GM15510 (cell line): ENCODE measurements around the gene ACADL.

ENCODE experiments used
- POLR2A ChIP-seq: IDR thresholded peaks from 3 replicates; pipeline ENCODE4 v1.6.1; 2011; ENCODE audit warnings: borderline replicate concordance; ENCODE audit not compliant: insufficient read length; ENCODE audit errors: extremely low read depth

The ACADL gene

GRCh38 chr2:210224941-210225672, at the start of gene ACADL:
TSS of gene ACADL (minus strand) at chr2:210225447. CDS start at chr2:210225263, 184 bp downstream.
- no peak for TF ChIP-seq POLR2A

GRCh38 chr2:210271300-210271699, 46.1 kb upstream of the ACADL start:
- TF ChIP-seq POLR2A: no peak

DNA sequence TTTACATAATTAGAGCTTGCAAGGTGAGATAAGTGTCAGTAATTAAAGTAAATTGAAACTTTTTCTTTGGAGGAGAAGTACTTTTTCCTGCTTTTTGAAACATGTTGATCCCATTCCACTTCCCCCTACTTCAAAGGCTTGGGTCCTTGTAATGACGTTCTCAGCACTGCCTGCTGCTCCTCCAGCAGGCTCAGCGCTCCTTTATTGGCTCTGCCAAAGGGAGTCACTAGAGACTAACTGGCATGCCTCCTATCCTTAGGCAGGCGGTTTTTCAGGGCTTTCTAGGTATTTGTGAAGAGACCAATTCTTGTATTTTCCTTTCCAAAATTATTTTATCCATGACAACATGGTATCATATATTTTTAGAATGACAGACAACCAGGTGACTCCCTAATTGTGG, 43.9 kb upstream of the ACADL start:
- TF ChIP-seq POLR2A: no peak

DNA sequence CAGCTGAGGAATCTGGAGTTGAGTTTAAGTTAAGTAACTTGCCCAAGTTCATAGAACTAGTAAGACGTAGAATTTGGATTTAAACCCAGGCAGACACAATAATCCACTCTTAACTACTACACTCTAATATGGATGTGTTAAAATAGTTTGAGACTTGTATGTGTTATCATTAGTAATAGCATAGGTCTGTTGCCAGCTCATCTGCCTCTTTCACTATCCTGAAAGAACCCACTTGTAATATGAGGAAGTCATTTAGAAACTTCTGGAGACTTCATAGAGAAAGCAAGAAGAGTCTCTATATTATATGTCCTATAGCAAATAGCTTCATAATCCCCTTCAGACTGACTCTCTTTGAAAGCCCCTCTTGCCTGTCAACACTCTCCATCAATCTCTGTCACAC, 43.0 kb upstream of the ACADL start:
- no peak for TF ChIP-seq POLR2A

DNA sequence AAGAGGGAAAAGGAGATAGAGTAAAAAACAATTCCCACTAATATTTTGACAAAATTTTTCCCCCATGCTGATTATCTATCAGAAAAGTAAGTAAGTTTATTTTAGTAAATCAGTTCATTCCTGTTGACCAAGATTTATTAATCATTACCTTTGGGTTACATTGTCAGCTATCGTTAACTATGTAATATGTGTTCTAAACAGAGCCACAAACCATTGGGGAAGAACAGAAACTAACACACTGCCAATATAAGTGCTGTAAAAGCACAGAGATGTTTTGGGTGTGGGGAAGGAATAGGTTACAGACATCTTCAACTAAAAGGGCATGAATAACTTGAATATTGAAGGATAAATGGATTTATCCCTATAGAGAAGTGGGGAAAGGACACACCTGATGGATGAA, 42.5 kb upstream of the ACADL start:
- no peak for TF ChIP-seq POLR2A

- TF ChIP-seq POLR2A: no peak
Measured at GRCh38 chr2:210264282-210264681, 39.0 kb upstream of the ACADL start.

GRCh38 chr2:210263841-210264240, 38.6 kb upstream of the ACADL start:
- TF ChIP-seq POLR2A: no peak

- TF ChIP-seq POLR2A: no peak
Measured at GRCh38 chr2:210262036-210262435, 36.8 kb upstream of the ACADL start.

GRCh38 chr2:210259687-210260086, 34.4 kb upstream of the ACADL start:
- TF ChIP-seq POLR2A: no peak

DNA sequence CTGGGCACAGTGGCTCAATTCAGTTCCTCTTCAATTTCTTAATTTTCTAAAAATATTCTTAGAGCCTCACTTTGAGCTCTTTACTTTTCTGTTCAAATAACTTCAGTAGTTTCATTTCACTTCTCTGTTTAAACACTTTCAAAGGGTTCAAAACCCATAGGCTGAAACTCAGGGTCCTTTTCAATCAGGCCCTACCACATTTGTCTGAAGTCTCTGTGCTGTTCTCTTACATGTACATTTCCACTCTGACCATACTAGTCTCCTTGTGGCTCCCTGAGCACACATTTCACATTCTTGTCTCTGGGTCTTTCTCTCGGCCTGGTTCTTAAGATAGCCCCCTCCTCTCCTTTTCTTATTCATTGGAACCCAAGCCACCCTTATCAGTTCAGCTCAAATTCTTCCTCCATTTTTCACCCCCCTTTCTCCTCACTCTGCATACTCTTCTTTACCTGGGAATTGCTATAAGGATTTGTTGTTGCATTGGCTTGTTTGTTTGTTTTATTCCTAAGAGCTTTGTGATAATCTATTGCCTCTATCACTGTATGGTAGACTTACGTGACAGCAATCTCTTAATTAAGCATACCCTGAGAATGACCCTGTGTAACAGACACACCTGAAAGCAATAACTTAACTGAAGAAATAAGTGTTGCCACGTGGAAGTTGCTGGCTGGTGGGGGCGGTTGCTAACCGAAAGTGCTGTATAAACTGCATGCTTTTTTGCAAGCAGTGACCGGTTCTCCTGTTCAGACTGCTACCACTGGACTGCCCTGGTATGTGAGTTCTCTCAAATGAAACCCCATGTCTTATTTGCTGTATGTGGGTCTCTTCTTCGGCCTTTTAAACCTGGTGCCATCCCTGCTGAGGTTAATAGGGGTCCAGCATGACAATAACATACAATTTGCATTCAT, 27.7 kb upstream of the ACADL start:
- TF ChIP-seq POLR2A: no peak

- no peak for TF ChIP-seq POLR2A
Measured at GRCh38 chr2:210250622-210251021, 25.4 kb upstream of the ACADL start.

- TF ChIP-seq POLR2A: no peak
Measured at GRCh38 chr2:210233487-210233886, 8.2 kb upstream of the ACADL start.

- TF ChIP-seq POLR2A: no peak
Measured at GRCh38 chr2:210230984-210231383, 5.7 kb upstream of the ACADL start.

DNA sequence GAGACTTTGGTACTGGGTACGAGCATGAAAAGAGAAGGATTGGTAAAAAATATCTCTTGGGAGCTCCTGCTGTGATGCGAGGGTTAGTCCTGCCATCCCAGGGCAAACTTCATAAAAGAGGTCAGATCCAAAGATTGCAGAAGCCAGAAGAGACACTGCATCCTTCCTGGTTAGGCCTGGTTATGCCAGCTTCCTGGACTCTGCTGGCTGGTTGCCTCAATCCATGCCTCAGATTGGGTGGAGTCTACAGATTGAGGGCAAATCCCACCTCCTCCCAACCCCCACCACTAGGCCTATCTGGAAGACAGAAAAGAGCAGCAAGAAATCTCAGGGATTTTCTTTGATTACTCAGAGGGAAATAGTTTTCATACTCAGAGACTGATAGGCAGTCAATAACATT, 5.3 kb upstream of the ACADL start:
- no peak for TF ChIP-seq POLR2A

DNA sequence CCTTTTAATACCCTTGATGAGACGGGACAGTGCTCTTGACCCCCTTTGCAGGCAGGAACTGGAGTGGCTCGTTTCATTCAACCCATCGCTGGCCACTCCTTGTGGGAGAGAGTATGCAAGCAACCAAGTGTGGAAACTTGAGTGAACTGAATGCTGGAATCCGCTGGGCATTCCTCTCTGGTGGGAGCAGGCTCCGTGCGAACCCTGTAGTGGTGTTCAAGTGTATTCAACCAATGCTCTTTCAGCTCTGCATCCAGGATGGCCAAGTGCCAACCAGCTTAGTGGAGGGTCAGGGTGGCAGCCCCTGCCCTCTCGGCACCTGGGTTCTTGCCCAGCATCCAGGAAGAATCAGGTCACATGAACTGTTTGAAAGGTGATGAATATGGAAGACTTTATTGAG, 3.3 kb upstream of the ACADL start:
- TF ChIP-seq POLR2A: no peak

DNA sequence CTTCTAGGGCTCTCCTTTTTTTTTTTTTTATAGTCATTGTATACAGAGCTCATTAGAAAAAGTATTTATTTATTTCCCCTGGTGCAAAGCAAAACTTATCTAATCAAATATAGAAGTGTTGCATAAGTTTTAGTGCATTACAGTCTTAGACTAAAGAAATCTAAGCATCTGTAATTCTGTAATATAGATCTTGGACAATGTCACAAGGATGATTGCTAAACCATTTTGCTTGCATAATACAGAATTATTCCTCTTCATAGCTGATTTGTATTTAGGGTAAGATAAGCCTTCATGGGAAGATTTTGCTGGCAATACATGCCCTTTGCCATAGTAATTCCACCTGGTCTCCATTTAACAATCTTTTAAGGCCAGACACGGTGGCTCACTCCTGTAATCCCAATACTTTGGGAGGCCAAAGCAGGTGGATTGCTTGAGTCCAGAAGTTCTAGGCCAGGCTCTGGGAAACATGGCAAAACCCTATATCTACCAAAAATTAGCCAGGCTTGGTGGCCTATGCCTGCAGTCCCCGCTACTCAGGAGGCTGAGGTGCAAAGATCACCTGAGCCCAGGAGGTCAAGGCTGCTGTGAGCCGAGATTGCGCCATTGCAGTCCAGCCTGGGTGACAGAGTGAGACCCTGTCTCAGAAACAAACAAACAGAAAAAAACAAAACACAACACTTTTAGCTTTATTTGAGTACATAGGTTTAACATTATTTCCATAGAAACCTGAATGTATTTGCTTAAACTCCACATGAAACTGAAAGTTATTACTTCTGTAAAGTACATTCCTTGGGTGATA, 2.2 kb upstream of the ACADL start:
- TF ChIP-seq POLR2A: no peak

DNA sequence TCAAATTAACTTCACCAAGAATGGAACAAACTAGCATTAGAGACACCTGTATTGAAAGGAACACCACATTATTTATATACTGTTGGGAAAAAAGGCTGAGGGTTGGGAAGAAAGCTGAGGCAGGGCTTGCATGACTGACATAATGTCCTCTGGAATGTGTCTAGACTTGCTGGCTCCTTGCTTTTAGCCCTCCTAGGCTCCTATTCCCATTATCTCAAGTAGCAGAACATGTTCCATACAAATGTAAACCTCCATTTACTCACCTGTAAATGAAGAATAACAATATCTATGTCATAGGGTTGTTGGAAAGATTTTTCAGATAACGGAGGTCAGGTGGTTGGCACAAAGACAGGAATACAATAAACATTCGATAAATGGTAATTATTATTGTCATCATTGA, 976 bp upstream of the ACADL start:
- no peak for TF ChIP-seq POLR2A
